Osteocyte (in vitro differentiated cells): ENCODE results near the gene OXNAD1. TPM values are rescaled to one million over a fixed set of nuclear protein-coding genes. Genes with fewer than 3 reads are reported as not detected.

ENCODE experiments used
- DNase-seq: peaks from one replicate; pipeline ENCODE4 v3.0.0; 2021; ENCODE audit warnings: mixed read lengths; ENCODE audit not compliant: unreplicated experiment; ENCODE audit errors: extremely low spot score
- H3K27ac Mint-ChIP-seq: one replicate; pipeline ENCODE4 v1.8.0; 2021; ENCODE audit warnings: mild to moderate bottlenecking, mixed read lengths; ENCODE audit not compliant: unreplicated experiment
- H3K27me3 Mint-ChIP-seq: one replicate; pipeline ENCODE4 v1.8.0; 2021; ENCODE audit warnings: mixed read lengths; ENCODE audit not compliant: unreplicated experiment
- H3K36me3 Mint-ChIP-seq: one replicate; pipeline ENCODE4 v1.8.0; 2021; ENCODE audit warnings: mixed read lengths; ENCODE audit not compliant: unreplicated experiment
- H3K4me1 Mint-ChIP-seq: one replicate; pipeline ENCODE4 v1.8.0; 2021; ENCODE audit warnings: mixed read lengths; ENCODE audit not compliant: unreplicated experiment
- H3K4me3 Mint-ChIP-seq: one replicate; pipeline ENCODE4 v1.8.0; 2021; ENCODE audit warnings: mild to moderate bottlenecking, moderate library complexity, mixed read lengths; ENCODE audit not compliant: unreplicated experiment
- H3K9me3 Mint-ChIP-seq: one replicate; pipeline ENCODE4 v1.8.0; 2021; ENCODE audit warnings: mixed read lengths; ENCODE audit not compliant: unreplicated experiment
- total RNA-seq: library from RNA; stranded (reverse); gene quantifications from 2 replicates; pipeline ENCODE4 v1.2.1, GENCODE V29; 2021
- TF ChIP-seq, protein P1 (sequence below): fragments of 200-600 bp; sonication (generic); IDR thresholded peaks from 2 replicates; pipeline ENCODE4 v1.5.0; 2021; ENCODE audit warnings: antibody characterized with exemption, mild to moderate bottlenecking, moderate library complexity

The OXNAD1 gene
- total RNA-seq, 1 donor from 2014 or later, result 10.8 TPM

DNA sequence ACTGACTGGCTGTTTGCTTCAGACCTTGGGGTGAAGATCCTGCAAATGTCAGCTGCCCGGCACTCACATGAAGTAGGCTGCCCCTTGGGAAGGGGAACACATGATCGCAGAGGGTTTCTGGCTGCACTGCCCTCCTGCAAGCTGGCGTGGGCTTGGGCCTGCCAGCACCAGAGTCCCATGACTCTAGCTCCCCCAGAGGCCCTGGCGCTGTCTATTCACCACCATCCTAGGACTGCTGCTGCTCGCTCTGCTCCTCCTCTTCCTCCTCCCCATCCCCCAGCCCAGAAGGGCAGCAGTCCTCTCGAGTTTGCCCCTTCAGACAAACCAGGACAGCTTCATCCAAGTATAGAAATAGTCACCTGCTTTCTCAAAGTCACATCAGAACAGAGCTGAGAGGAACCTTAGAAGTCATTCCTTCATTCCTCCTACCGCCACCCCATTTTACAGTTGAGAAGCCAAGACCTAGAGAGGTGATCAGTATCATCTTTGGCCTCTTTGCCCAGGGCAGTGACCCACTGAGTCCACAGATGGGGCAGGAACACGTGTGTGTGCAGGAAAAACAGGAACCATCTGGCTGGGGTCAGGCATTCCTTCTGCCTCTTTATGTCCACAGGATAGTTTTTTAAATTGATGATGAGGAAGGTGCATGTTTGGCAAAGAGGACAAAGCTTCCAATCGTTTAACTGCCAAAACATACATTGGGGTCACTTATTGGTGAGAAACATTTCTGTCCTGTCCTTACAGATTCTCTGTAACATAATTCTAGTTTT lies 13.5 kb upstream of the OXNAD1 start:
- H3K9me3 Mint-ChIP-seq, result no peaks in the 10 kb centered on the region

DNA sequence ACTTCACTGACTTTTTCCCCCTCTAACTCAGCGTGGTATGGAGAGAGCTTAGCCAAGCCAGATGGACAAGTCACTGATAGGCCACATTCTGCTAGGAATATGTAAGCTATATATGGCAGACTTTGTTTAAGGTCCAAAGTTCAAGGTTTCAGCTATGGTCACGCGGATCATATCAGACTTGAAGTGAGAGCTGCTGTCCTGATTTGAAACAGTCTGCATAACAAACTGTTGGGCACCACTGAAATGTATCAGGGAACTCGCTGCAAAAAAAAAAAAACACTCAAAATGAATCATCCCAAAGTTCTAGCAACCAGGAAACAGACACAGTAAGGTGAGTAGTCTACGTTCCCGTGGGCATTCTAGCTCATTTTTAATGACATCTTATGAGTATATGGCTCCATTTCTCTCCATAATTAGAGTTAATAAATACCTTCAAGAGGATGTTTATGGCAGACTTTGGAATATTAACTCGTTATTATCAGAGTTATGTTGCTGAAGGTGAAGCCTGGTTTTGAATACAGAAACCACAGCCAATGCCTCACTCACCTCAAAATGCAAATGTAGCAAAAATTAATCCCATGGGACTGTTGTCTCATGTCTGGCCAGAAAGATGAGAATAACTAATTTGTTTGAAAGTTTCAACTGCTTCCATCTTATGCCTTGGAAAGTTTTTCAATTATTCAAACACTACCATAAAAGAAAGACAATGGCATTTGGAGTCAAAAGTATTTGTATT lies 12.6 kb upstream of the OXNAD1 start:
- no peak overlapping the region for H3K27ac Mint-ChIP-seq

More for the DNA sequence above, 13.5 kb upstream of the OXNAD1 start:
- Mint-ChIP-seq H3K36me3 (no peaks in the 10 kb centered on the region), H3K4me1 (no peaks in the 10 kb centered on the region), H3K27ac (no peak overlapping the region), H3K4me3 (no peak overlapping the region), H3K27me3 (peaks cover 2% of the 10 kb centered on the region)
- TF ChIP-seq, protein P1, sequence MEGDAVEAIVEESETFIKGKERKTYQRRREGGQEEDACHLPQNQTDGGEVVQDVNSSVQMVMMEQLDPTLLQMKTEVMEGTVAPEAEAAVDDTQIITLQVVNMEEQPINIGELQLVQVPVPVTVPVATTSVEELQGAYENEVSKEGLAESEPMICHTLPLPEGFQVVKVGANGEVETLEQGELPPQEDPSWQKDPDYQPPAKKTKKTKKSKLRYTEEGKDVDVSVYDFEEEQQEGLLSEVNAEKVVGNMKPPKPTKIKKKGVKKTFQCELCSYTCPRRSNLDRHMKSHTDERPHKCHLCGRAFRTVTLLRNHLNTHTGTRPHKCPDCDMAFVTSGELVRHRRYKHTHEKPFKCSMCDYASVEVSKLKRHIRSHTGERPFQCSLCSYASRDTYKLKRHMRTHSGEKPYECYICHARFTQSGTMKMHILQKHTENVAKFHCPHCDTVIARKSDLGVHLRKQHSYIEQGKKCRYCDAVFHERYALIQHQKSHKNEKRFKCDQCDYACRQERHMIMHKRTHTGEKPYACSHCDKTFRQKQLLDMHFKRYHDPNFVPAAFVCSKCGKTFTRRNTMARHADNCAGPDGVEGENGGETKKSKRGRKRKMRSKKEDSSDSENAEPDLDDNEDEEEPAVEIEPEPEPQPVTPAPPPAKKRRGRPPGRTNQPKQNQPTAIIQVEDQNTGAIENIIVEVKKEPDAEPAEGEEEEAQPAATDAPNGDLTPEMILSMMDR, result no peak
- DNase-seq, result no peak

DNA sequence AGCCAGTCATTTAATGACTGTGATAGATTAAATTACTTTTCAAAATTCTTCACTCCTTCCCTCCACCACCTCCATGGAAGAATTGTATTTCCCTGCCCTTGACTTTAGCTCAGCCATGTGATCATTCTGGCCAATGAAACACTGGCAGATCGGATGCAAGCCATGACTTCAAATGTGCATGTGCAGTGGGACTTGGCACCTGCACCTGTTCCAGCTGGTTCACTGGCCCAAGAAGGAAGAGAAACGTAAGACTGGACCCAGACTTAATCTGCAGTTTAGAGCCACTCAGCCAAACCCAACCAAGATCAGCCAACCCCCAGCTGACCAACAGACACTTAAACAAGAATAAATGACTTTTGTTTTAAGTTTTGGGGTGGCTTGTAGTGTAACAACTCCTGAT lies 12.0 kb upstream of the OXNAD1 start:
- Mint-ChIP-seq H3K36me3 (no peaks in the 10 kb centered on the region), H3K4me1 (no peaks in the 10 kb centered on the region), H3K27ac (no peak overlapping the region), H3K9me3 (no peaks in the 10 kb centered on the region), H3K27me3 (peaks cover 2% of the 10 kb centered on the region), H3K4me3 (no peak overlapping the region)
- DNase-seq, result no peak
- TF ChIP-seq, protein P1, result no peak

More for the DNA sequence above, 12.6 kb upstream of the OXNAD1 start:
- Mint-ChIP-seq H3K4me3 (no peak overlapping the region), H3K9me3 (no peaks in the 10 kb centered on the region), H3K4me1 (no peaks in the 10 kb centered on the region), H3K27me3 (peaks cover 2% of the 10 kb centered on the region), H3K36me3 (no peaks in the 10 kb centered on the region)
- no peak for DNase-seq
- TF ChIP-seq, protein P1, result no peak

DNA sequence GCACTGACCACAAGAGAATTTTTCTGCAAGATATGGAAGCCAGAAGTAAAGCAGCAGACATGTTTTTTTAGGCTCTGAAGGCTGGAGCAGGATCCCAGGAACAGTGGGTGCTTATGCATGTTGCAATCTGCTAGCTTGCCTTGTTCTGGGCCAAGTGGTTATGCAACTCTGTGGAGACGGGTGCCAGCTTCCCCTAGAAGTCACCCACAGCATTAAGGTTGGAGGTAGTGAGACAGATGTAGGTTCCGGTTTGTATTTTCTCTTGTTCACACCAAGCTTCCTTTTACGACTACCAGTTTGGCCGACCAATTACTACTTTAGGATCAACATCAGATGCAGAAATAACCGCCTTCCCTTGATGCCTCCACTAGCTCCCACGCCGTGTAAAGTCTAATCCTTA lies 11.4 kb upstream of the OXNAD1 start:
- Mint-ChIP-seq H3K9me3 (no peaks in the 10 kb centered on the region), H3K4me3 (no peak overlapping the region), H3K27ac (no peak overlapping the region), H3K4me1 (no peaks in the 10 kb centered on the region), H3K36me3 (no peaks in the 10 kb centered on the region), H3K27me3 (peaks cover 2% of the 10 kb centered on the region)
- TF ChIP-seq, protein P1, result no peak
- DNase-seq, result no peak

DNA sequence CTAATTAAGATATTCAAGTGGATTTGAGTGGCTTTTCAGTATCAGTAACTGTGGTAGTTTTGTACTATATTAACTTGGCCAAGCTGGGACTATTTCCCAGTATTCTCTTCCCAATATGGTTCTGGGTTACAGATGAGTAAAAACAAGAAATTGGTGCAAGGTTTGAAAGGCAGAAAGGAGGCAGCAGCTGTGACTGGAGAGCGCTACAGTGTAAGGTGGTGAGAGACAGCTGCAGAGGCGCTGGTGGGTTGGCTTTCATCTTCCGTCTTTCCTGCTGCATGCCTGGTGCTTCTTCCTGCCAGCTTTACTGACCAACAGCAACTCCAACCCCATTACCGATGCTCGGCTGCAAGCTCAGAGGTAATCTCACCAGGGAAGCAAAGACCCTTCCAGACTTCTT lies 10.1 kb upstream of the OXNAD1 start:
- peaks cover 6% of the 10 kb centered on the region for H3K36me3 Mint-ChIP-seq
- H3K4me1 Mint-ChIP-seq, result no peaks in the 10 kb centered on the region
- no peak overlapping the region for H3K4me3 Mint-ChIP-seq
- H3K9me3 Mint-ChIP-seq, result no peaks in the 10 kb centered on the region
- H3K27ac Mint-ChIP-seq, result no peak overlapping the region
- DNase-seq, result no peak
- TF ChIP-seq, protein P1, result no peak
- peaks cover 2% of the 10 kb centered on the region for H3K27me3 Mint-ChIP-seq
